Activated CD4-positive, alpha-beta memory T cell treated with anti-CD3 and anti-CD28 coated beads for 36 hours (primary cell): ENCODE data around the gene RBCK1. TPM values are rescaled to one million over a fixed set of nuclear protein-coding genes. Genes with fewer than 3 reads are reported as not detected.
A peak's percentile ranks its signal among the peaks of the same experiment; 100 is the strongest.

Experiments used
- CTCF ChIA-PET: fragments of 350-600 bp; sonication (Branson Sonifier 250); formaldehyde crosslinking; loops from one replicate; lab custom pipeline; 2021; ENCODE audit warnings: antibody characterized with exemption, inconsistent platforms; lab: Charles Lee
- POLR2A ChIA-PET: fragments of 350-600 bp; sonication (Branson Sonifier 250); formaldehyde crosslinking; loops from one replicate; lab custom pipeline; 2021; ENCODE audit warnings: antibody characterized with exemption; lab: Charles Lee
- DNase-seq: peaks from one replicate; pipeline ENCODE4 v3.0.0-alpha.2; 2020
- H3K27ac Mint-ChIP-seq: one replicate; pipeline ENCODE4 v1.8.0; 2021; ENCODE audit warnings: mixed read lengths
- H3K27me3 Mint-ChIP-seq: one replicate; pipeline ENCODE4 v1.8.0; 2021; ENCODE audit warnings: mixed read lengths
- H3K36me3 Mint-ChIP-seq: one replicate; pipeline ENCODE4 v1.8.0; 2021; ENCODE audit warnings: mixed read lengths
- H3K4me1 Mint-ChIP-seq: one replicate; pipeline ENCODE4 v1.8.0; 2021; ENCODE audit warnings: low read depth, mixed read lengths
- H3K4me3 Mint-ChIP-seq: one replicate; pipeline ENCODE4 v1.8.0; 2021; ENCODE audit warnings: mild to moderate bottlenecking, mixed read lengths
- H3K9me3 Mint-ChIP-seq: one replicate; pipeline ENCODE4 v1.8.0; 2021; ENCODE audit warnings: mixed read lengths
- intact Hi-C: fragments of 100-400 bp; cut with micrococcal nuclease; formaldehyde crosslinking; loops from one replicate; pipeline ENCODE4 v1.15.1; 2023
- total RNA-seq, 2 experiments: library from RNA; stranded (reverse); gene quantifications; one replicate each; pipeline ENCODE4 v1.2.3, GENCODE V29; 2021

RBCK1 gene
- total RNA-seq, 2 experiments from 2014 or later: 137 to 139 TPM

DNA sequence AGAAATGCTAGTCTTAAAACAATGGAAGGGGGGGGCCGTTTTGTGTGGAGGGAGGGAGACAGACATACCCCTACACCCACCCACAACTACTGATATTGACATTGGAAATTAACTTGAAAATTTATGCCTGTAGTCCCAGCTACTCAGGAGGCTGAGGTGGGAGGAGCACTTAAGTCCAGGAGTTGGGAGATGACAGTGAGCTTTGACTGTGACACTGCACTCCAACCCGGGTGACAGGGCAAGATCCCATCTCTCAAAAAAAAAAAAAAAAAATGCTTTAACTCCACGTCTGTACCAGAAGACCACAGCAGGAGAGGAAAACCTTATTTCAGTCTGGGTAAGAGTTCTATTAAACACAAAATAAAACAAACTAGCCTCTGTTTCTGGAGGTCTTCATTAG, 52.1 kb downstream of the RBCK1 start:
- ChIA-PET CTCF (interaction anchor here (1.3 kb wide), 1 partner anchor 24 kb away, joined by 5 read pairs; no protein-coding TSS in a partner anchor), POLR2A (interaction anchor here (1.1 kb wide), 1 partner anchor 68 kb away, joined by 3 read pairs; no protein-coding TSS in a partner anchor)
- H3K27ac Mint-ChIP-seq: no peak overlapping the region
- H3K4me1 Mint-ChIP-seq: peaks cover 42% of the 10 kb centered on the region
- H3K27me3 Mint-ChIP-seq: no peaks in the 10 kb centered on the region
- no peaks in the 10 kb centered on the region for H3K9me3 Mint-ChIP-seq
- DNase-seq: no peak
- intact Hi-C loops: loop anchor here (5.0 kb wide), 1 partner anchor 108 kb away; no protein-coding TSS in a partner anchor
- H3K4me3 Mint-ChIP-seq: peak overlapping the region; percentile 34
- H3K36me3 Mint-ChIP-seq: peaks cover 4% of the 10 kb centered on the region

DNA sequence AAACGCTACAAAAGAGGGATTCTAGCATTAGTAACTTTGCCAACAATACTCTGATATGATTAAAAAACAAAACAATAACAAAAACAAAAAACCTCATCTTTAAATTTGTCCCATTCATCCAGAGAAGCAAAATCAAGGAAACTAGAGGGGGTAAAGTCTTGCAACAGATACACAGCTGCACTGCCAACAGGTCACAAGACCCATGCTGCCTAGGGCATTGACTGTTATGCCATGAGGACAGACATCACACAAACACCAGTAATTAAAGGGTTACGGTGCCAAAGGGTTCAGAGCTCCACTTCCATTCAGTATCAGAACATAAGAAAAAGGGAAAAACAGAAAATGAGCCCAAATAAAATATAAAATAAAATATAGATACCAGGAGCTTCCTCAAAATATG, 52.6 kb downstream of the RBCK1 start:
- ChIA-PET CTCF (interaction anchor here (1.2 to 1.3 kb wide), 2 partner anchors 25 to 80 kb away, joined by 3 to 5 read pairs; partner anchors contain the start of gene TRIB3), POLR2A (interaction anchor here (1.1 kb wide), 1 partner anchor 69 kb away, joined by 3 read pairs; no protein-coding TSS in a partner anchor)
- intact Hi-C loops: loop anchor here (5.0 kb wide), 1 partner anchor 108 kb away; no protein-coding TSS in a partner anchor
- Mint-ChIP-seq H3K4me1 (peaks cover 42% of the 10 kb centered on the region), H3K36me3 (peaks cover 4% of the 10 kb centered on the region), H3K27ac (no peak overlapping the region), H3K27me3 (no peaks in the 10 kb centered on the region), H3K4me3 (peak overlapping the region; percentile 60), H3K9me3 (no peaks in the 10 kb centered on the region)
- DNase-seq: no peak

DNA sequence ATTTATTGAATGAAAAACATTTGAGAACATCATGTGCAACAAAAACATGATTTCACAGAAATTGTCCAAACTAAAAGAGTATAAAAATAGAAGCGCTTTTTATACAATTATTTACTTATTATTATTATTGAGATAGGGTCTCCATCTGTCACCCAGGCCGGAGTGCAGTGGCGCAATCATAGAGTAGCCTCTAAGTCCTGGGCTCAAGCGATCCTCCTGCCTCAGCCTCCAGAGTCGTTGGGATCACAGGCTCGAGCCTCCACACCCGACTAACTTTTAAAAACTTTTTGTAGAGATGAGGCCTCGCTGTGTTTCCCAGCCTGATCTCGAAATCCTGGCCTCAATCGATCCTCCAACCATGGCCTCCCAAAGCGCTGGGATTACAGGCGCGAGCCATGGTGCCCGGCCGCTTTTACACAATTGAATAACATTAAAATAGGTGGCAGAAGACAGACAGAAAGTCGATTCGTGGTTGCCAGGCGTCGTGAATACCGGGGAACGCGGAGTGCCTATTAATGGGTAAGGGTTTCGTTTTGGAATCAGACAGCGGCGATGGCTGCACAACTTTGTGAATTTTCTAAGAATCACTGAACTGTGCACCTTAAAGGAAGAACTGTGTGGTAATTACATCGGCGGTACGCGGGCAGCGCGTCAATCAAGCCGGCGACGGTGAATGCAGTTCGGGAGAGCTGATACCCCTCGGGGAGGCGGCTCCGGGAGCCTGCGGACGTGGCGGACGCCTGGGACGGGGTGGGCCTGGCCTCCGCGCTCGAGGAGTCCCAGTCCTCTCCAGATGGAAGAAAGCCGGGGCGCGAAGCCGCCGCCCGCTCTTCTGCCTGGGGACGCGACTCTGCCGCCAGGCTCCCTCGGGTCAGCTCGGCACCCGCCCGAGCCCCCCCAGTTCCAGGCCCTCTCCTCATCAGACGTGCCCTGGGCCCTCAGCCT, 53.4 kb downstream of the RBCK1 start:
- ChIA-PET POLR2A (interaction anchor here (1.8 kb wide), 1 partner anchor 54 kb away, joined by 11 read pairs; no protein-coding TSS in a partner anchor), CTCF (interaction anchor here (1.1 to 1.8 kb wide), 4 partner anchors 54 to 132 kb away, joined by 3 to 13 read pairs (median 4); partner anchors contain the start of genes RBCK1 and TRIB3)
- DNase-seq: peak; percentile 62
- H3K27me3 Mint-ChIP-seq: no peaks in the 10 kb centered on the region
- peaks cover 4% of the 10 kb centered on the region for H3K36me3 Mint-ChIP-seq
- intact Hi-C loops: loop anchor here (1.0 to 5.0 kb wide), 4 partner anchors 23 to 109 kb away; partner anchors contain the start of gene CSNK2A1
- H3K27ac Mint-ChIP-seq: peak overlapping the region; percentile 84
- peak overlapping the region; percentile 86 for H3K4me3 Mint-ChIP-seq
- no peaks in the 10 kb centered on the region for H3K9me3 Mint-ChIP-seq
- H3K4me1 Mint-ChIP-seq: peaks cover 40% of the 10 kb centered on the region

DNA sequence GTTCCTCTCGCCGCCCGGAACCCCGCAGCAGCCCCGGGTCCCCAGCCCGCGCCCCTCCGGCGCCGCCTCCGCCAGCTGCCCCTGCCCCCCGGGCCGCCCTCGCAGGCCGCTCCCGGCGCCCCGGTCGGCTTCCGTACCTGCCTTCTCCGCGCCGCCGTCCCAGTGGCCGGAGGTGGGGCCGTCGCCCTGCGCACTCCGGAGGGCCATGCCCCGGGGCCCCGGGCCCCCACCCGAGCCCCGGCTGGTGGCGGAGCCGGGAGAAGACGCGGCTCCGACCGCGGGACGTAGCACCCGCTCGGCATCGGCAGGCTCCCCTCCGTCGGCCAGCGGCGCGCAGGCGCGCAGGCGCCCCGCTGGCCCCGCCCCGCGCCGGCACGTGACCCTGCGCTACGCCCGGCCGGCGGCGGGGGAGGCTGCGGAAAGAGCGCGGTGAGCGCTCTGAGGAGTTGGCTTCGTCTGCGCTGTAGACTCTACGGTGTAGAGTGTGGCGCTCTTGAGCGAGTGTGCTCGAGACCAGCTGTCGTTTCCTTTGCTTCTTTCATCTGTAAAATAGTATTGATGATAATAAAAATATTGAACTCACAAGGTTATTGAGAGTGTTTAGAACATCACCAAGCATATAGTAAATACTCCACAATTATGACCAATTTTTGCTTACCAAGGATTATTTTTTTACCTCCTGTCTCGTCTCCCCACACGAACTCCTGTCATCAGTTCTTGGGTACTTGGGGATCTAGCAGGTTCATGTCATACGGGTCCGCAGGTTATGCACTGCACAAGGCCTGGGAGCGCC, 54.3 kb downstream of the RBCK1 start, which contains the start of gene TBC1D20:
Gene TBC1D20, minus strand, starts transcription at position 335 of the 793 bp plus-strand sequence. Its CDS starts 128 bp downstream, at position 207.
- peaks cover 4% of the 10 kb centered on the region for H3K36me3 Mint-ChIP-seq
- peak; percentile 88 for DNase-seq
- ChIA-PET POLR2A (interaction anchor here (1.8 kb wide), 1 partner anchor 55 kb away, joined by 11 read pairs; no protein-coding TSS in a partner anchor), CTCF (interaction anchor here (1.1 to 1.8 kb wide), 3 partner anchors 55 to 133 kb away, joined by 3 to 13 read pairs (median 4); partner anchors contain the start of gene RBCK1)
- peak within 1 kb of the TSS; percentile 84 for H3K27ac Mint-ChIP-seq
- no peaks in the 10 kb centered on the region for H3K27me3 Mint-ChIP-seq
- intact Hi-C loops: loop anchor here (1.0 to 5.0 kb wide), 4 partner anchors 24 to 110 kb away; partner anchors contain the start of gene CSNK2A1
- peak within 1 kb of the TSS; percentile 86 for H3K4me3 Mint-ChIP-seq
- peaks cover 38% of the 10 kb centered on the region for H3K4me1 Mint-ChIP-seq
- peaks cover 2% of the 10 kb centered on the region for H3K9me3 Mint-ChIP-seq

DNA sequence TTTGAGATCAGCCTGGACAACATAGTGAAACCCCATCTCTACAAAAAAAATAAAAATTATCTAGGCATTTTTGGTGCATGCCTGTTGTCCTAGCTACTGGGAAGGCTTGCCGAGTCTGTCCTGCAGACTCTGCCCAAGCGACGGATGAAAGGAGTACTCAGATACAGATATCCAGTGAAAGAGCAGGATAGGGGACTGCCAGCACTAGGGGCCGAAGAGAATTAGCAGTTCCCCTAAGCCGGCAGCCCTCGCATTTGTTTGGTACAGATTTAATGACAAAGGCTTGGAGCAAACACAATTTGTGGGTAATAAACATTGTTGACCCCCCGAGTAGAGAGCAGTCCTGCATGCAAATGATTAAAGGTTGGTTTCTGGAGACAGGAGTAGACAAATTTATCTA, 59.7 kb downstream of the RBCK1 start:
- H3K27ac Mint-ChIP-seq: no peak overlapping the region
- CTCF ChIA-PET: interaction anchor here (0.6 kb wide), 1 partner anchor 93 kb away, joined by 3 read pairs; no protein-coding TSS in a partner anchor
- no peak for DNase-seq
- no peaks in the 10 kb centered on the region for H3K36me3 Mint-ChIP-seq
- peaks cover 2% of the 10 kb centered on the region for H3K27me3 Mint-ChIP-seq
- H3K4me1 Mint-ChIP-seq: peaks cover 6% of the 10 kb centered on the region
- H3K4me3 Mint-ChIP-seq: no peak overlapping the region
- POLR2A ChIA-PET: no interaction called here
- intact Hi-C loops: no loop called here
- peaks cover 20% of the 10 kb centered on the region for H3K9me3 Mint-ChIP-seq

DNA sequence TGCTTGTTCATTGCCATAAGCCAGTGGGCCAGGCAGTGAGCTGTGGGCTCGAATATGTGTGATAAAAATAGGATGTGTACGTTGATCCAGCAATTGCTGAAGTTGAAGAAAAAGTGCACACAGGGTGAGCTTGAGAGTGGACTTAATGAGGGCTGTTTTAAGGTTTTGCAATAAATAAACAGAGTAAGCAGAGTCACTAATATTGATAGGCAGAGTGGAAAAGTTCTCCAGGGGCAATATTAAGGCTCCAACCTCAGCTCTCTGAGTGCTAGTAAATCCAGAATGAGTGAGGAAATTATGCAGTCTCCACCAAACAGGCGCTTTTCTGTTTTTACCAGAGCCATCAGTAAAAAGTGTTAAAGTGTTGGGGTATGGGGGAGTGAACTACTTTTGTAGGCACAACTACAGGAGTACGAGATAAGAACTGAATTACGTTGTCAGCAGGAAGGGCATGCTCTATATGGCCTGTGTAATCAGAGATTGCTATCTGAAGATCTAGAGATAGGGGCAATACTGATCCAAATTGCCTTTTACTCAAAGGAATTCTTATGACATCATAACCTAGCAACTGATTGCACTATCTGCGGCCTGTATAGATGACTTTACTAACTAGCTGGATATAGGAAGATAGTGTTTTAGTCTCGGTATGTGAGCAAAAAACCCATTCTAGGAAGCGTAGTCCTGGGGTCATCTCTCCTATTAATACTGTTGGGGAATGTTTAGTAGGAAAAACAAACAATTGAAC, 61.8 kb downstream of the RBCK1 start:
- DNase-seq: no peak
- peaks cover 20% of the 10 kb centered on the region for H3K9me3 Mint-ChIP-seq
- H3K27me3 Mint-ChIP-seq: peaks cover 2% of the 10 kb centered on the region
- no peaks in the 10 kb centered on the region for H3K4me1 Mint-ChIP-seq
- no peak overlapping the region for H3K4me3 Mint-ChIP-seq
- H3K36me3 Mint-ChIP-seq: peaks cover 3% of the 10 kb centered on the region
- ChIA-PET POLR2A (no interaction called here), CTCF (no interaction called here)
- intact Hi-C loops: no loop called here
- no peak overlapping the region for H3K27ac Mint-ChIP-seq

DNA sequence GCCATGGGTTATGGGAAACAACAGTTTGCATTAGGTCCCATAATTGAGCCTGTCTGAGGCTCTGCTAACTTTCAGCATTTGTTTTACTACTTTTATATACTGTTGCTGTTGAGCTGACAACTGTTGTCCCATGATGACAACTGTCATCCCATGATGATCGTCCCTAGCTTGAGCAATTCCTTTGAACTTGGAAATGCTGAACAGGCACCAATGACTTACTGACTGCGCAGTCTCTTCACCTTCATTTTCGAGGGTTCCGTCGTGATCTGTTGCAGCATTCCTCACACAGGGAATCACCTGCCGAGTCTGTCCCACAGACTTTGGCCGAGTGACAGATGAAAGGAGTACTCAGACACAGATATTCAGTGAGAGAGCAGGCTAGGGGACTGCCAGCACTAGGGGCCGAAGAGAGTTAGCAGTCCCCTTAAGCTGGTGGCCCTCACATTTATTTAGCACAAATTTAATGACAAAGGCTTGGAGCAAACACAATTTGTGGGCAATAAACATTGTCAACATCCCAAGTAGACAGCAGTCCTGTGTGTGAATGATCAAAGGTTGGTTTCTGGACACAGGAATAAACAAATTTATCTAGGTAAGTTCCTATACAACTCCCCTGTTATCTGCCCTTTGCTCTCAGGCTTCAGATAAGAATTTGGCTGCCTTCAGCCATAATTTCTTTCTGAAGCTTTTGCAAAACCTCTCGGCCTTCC, 64.2 kb downstream of the RBCK1 start:
- CTCF ChIA-PET: interaction anchor here (0.6 to 0.9 kb wide), 4 partner anchors 18 to 898 kb away, joined by 3 to 4 read pairs (median 3); no protein-coding TSS in a partner anchor
- Mint-ChIP-seq H3K27me3 (peaks cover 2% of the 10 kb centered on the region), H3K4me1 (no peaks in the 10 kb centered on the region), H3K4me3 (no peak overlapping the region), H3K27ac (no peak overlapping the region), H3K36me3 (peaks cover 3% of the 10 kb centered on the region), H3K9me3 (peaks cover 19% of the 10 kb centered on the region)
- no peak for DNase-seq
- intact Hi-C loops: no loop called here
- POLR2A ChIA-PET: no interaction called here

DNA sequence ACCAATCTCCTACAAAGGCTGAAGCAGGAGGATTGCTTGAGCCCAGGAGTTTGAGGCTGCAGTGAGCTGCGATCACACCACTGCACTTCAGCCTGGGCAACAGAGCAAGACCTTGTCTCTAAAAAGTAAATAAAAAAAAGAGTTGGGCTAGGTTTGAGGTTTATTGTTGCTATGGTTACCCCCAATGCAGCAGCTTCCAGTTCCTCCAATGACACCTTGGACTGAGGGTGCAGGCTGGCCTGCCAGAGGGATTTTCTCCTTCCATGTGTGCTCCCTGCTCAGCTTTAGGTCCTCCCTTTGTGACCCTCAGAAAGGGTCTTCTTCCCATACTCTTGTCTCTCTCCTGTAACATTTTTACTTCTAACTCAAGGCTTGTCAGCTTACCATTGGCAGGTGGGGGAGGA, 64.8 kb downstream of the RBCK1 start:
- CTCF ChIA-PET: interaction anchor here (0.6 to 1.7 kb wide), 4 partner anchors 15 to 172 kb away, joined by 3 to 6 read pairs (median 4); no protein-coding TSS in a partner anchor
- H3K4me3 Mint-ChIP-seq: no peak overlapping the region
- POLR2A ChIA-PET: no interaction called here
- no peak for DNase-seq
- intact Hi-C loops: no loop called here
- H3K27ac Mint-ChIP-seq: no peak overlapping the region
- peaks cover 15% of the 10 kb centered on the region for H3K9me3 Mint-ChIP-seq
- peaks cover 3% of the 10 kb centered on the region for H3K36me3 Mint-ChIP-seq
- H3K4me1 Mint-ChIP-seq: no peaks in the 10 kb centered on the region
- peaks cover 2% of the 10 kb centered on the region for H3K27me3 Mint-ChIP-seq

DNA sequence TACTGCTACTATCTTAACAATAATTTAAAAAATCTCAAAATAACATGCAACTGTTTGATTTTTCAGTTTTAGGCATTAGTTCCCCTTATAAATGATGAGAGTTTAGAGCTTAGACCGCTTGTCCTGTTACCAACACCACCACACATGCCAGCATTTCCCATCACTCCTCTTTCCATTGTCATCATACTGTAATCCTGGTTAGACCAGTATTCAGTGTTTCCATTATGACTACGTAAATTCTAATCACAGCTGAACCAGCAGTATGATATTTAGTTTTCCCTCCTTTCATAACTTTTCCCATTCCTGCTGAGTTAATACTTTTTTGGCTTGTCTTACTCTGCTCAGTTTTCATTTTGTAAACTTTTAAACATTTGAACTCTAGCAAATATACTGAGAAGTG, 66.5 kb downstream of the RBCK1 start:
- Mint-ChIP-seq H3K9me3 (peaks cover 9% of the 10 kb centered on the region), H3K4me3 (no peak overlapping the region), H3K4me1 (peaks cover 4% of the 10 kb centered on the region), H3K27me3 (peaks cover 2% of the 10 kb centered on the region), H3K27ac (no peak overlapping the region), H3K36me3 (peaks cover 7% of the 10 kb centered on the region)
- ChIA-PET CTCF (interaction anchor here (1.7 kb wide), 1 partner anchor 120 kb away, joined by 5 read pairs; no protein-coding TSS in a partner anchor), POLR2A (no interaction called here)
- no peak for DNase-seq
- intact Hi-C loops: no loop called here
